Erythroblast (primary cell): ENCODE measurements around the gene STRIP2.

ENCODE experiments used
- GATA1 ChIP-seq: IDR thresholded peaks from 2 replicates; pipeline ENCODE4 v1.6.1; 2011; ENCODE audit warnings: low read depth, mild to moderate bottlenecking, control low read depth, low read length, moderate library complexity
- POLR2A ChIP-seq: IDR thresholded peaks from 2 replicates; pipeline ENCODE4 v1.6.1; 2011; ENCODE audit warnings: mild to moderate bottlenecking, low read length

- TF ChIP-seq POLR2A (no peak), GATA1 (no peak)
Observed at GRCh38 chr7:129457101-129457500, 22.9 kb downstream of the STRIP2 start.
